NB4 (cell line): Measurements from ENCODE around the gene ATXN1.

Experiments used
- CTCF ChIP-seq: IDR thresholded peaks from one replicate; pipeline ENCODE4 v1.5.1; 2012; ENCODE audit warnings: low read depth, low read length
- MAX ChIP-seq: IDR thresholded peaks from 2 replicates; pipeline ENCODE4 v1.6.1; 2011; ENCODE audit warnings: low read depth, low read length
- MYC ChIP-seq: IDR thresholded peaks from 2 replicates; pipeline ENCODE4 v1.6.1; 2011; ENCODE audit warnings: low read depth, low read length
- POLR2A ChIP-seq: IDR thresholded peaks from 2 replicates; pipeline ENCODE4 v1.6.1; 2011; ENCODE audit warnings: mild to moderate bottlenecking; ENCODE audit not compliant: insufficient read length; ENCODE audit errors: extremely low read depth

- TF ChIP-seq POLR2A (no peak), CTCF (no peak), MAX (no peak), MYC (no peak)
Measured at GRCh38 chr6:16582446-16583143, 178.7 kb downstream of the ATXN1 start.
